IPS-15b (cell line): ENCODE results near the gene UBE3D.
"Not testable (repeated sequence)": the region's sequence is repeated elsewhere in the genome, so short reads cannot be mapped to it uniquely, and the experiment has no call there.

Experiments used
- H3K27me3 ChIP-seq: one replicate; pipeline ENCODE4 v1.6.1; 2013; ENCODE audit warnings: low read length; ENCODE audit not compliant: control insufficient read depth, insufficient read depth
- H3K36me3 ChIP-seq: one replicate; pipeline ENCODE4 v1.6.1; 2013; ENCODE audit warnings: low read length; ENCODE audit not compliant: control insufficient read depth, insufficient read depth
- H3K4me1 ChIP-seq: one replicate; pipeline ENCODE4 v1.6.1; 2013; ENCODE audit warnings: mild to moderate bottlenecking, low read length; ENCODE audit not compliant: control insufficient read depth, insufficient read depth
- H3K4me3 ChIP-seq: one replicate; pipeline ENCODE4 v1.5.1; 2013; ENCODE audit warnings: low read depth, low read length
- H3K9ac ChIP-seq: one replicate; pipeline ENCODE4 v1.6.1; 2013; ENCODE audit warnings: low read depth, mild to moderate bottlenecking, low read length
- H3K9me3 ChIP-seq: one replicate; pipeline ENCODE4 v1.6.1; 2013; ENCODE audit warnings: mild to moderate bottlenecking, low read length; ENCODE audit not compliant: control insufficient read depth, insufficient read depth

Gene UBE3D

GRCh38 chr6:82906489-82906888, 159.2 kb downstream of the UBE3D start:
- Histone ChIP-seq H3K27me3 (no peaks in the 10 kb centered on the region), H3K4me1 (no peaks in the 10 kb centered on the region), H3K9ac (no peak overlapping the region), H3K36me3 (no peaks in the 10 kb centered on the region), H3K4me3 (no peak overlapping the region), H3K9me3 (no peaks in the 10 kb centered on the region)

- Histone ChIP-seq H3K36me3 (no peaks in the 10 kb centered on the region), H3K27me3 (no peaks in the 10 kb centered on the region), H3K4me1 (no peaks in the 10 kb centered on the region), H3K4me3 (no peak overlapping the region), H3K9me3 (no peaks in the 10 kb centered on the region), H3K9ac (no peak overlapping the region)
These were observed 160.8 kb downstream of the UBE3D start for GRCh38 chr6:82904860-82905259.

- H3K4me3 ChIP-seq: no peak overlapping the region
- H3K36me3 ChIP-seq: no peaks in the 10 kb centered on the region
- no peak overlapping the region for H3K9ac ChIP-seq
These were observed 161.4 kb downstream of the UBE3D start for GRCh38 chr6:82904257-82904656.

GRCh38 chr6:82902290-82902689, 163.4 kb downstream of the UBE3D start:
- H3K4me3 ChIP-seq: no peak overlapping the region
- H3K36me3 ChIP-seq: no peaks in the 10 kb centered on the region
- no peak overlapping the region for H3K9ac ChIP-seq
- no peaks in the 10 kb centered on the region for H3K9me3 ChIP-seq
- H3K4me1 ChIP-seq: no peaks in the 10 kb centered on the region
- H3K27me3 ChIP-seq: no peaks in the 10 kb centered on the region

More at GRCh38 chr6:82904257-82904656, 161.4 kb downstream of the UBE3D start:
- no peaks in the 10 kb centered on the region for H3K4me1 ChIP-seq
- H3K27me3 ChIP-seq: no peaks in the 10 kb centered on the region
- H3K9me3 ChIP-seq: no peaks in the 10 kb centered on the region

GRCh38 chr6:82894653-82895259, 170.9 kb downstream of the UBE3D start:
- Histone ChIP-seq H3K4me1 (peaks cover 5% of the 10 kb centered on the region), H3K9me3 (no peaks in the 10 kb centered on the region), H3K9ac (no peak overlapping the region), H3K36me3 (no peaks in the 10 kb centered on the region), H3K4me3 (no peak overlapping the region), H3K27me3 (no peaks in the 10 kb centered on the region)

- peaks cover 5% of the 10 kb centered on the region for H3K4me1 ChIP-seq
- no peaks in the 10 kb centered on the region for H3K27me3 ChIP-seq
- H3K36me3 ChIP-seq: no peaks in the 10 kb centered on the region
- H3K9ac ChIP-seq: no peak overlapping the region
- no peak overlapping the region for H3K4me3 ChIP-seq
- no peaks in the 10 kb centered on the region for H3K9me3 ChIP-seq
These were observed 171.6 kb downstream of the UBE3D start for GRCh38 chr6:82893889-82894652.

- H3K9me3 ChIP-seq, H3K27me3 ChIP-seq, H3K4me1 ChIP-seq, H3K9ac ChIP-seq, H3K4me3 ChIP-seq, H3K36me3 ChIP-seq: not testable (repeated sequence)
These were observed 174.1 kb downstream of the UBE3D start for GRCh38 chr6:82891503-82891902.

- no peaks in the 10 kb centered on the region for H3K9me3 ChIP-seq
These were observed 174.6 kb downstream of the UBE3D start for GRCh38 chr6:82891076-82891475.

GRCh38 chr6:82890240-82890639, 175.4 kb downstream of the UBE3D start:
- H3K4me1 ChIP-seq: peaks cover 5% of the 10 kb centered on the region
- no peaks in the 10 kb centered on the region for H3K36me3 ChIP-seq
- no peaks in the 10 kb centered on the region for H3K27me3 ChIP-seq
- H3K9me3 ChIP-seq: no peaks in the 10 kb centered on the region
- no peak overlapping the region for H3K9ac ChIP-seq
- H3K4me3 ChIP-seq: no peak overlapping the region

More at GRCh38 chr6:82891076-82891475, 174.6 kb downstream of the UBE3D start:
- H3K9ac ChIP-seq: no peak overlapping the region
- no peaks in the 10 kb centered on the region for H3K27me3 ChIP-seq
- peaks cover 5% of the 10 kb centered on the region for H3K4me1 ChIP-seq
- H3K4me3 ChIP-seq: no peak overlapping the region
- no peaks in the 10 kb centered on the region for H3K36me3 ChIP-seq

- Histone ChIP-seq H3K4me3 (no peak overlapping the region), H3K36me3 (no peaks in the 10 kb centered on the region), H3K9ac (no peak overlapping the region), H3K27me3 (no peaks in the 10 kb centered on the region), H3K9me3 (no peaks in the 10 kb centered on the region), H3K4me1 (peaks cover 5% of the 10 kb centered on the region)
These were observed 176.5 kb downstream of the UBE3D start for GRCh38 chr6:82889143-82889542.

GRCh38 chr6:82882363-82883023, 183.1 kb downstream of the UBE3D start:
- H3K36me3 ChIP-seq: no peaks in the 10 kb centered on the region
- H3K4me1 ChIP-seq: no peaks in the 10 kb centered on the region
- H3K9me3 ChIP-seq: no peaks in the 10 kb centered on the region
- no peaks in the 10 kb centered on the region for H3K27me3 ChIP-seq
- H3K4me3 ChIP-seq: no peak overlapping the region
- no peak overlapping the region for H3K9ac ChIP-seq

GRCh38 chr6:82881519-82881918, 184.1 kb downstream of the UBE3D start:
- Histone ChIP-seq H3K4me1 (no peaks in the 10 kb centered on the region), H3K9ac (no peak overlapping the region), H3K4me3 (no peak overlapping the region), H3K9me3 (no peaks in the 10 kb centered on the region), H3K36me3 (no peaks in the 10 kb centered on the region), H3K27me3 (no peaks in the 10 kb centered on the region)
